ENCODE data around the gene UACA.

DNA sequence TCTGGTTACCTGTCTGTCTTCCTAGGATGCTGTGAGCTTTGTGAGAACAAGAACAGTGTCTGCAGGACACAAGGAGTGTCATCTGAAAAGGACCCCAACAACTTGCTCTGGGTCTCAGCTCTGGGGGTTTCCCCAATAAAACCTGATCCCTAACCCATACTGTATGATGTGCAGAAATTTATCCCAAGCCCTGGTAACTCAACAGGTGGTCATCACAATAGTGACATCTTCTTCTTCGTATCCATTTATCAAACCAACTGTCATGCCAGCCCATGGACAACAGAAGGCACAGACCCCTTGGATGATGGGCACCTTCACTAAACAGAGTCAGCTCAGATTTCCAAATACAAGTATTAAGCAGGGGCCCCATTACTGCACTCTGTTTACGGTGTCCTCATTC is 127.5 kb downstream of the UACA start:
- TF ChIP-seq, protein P1, sequence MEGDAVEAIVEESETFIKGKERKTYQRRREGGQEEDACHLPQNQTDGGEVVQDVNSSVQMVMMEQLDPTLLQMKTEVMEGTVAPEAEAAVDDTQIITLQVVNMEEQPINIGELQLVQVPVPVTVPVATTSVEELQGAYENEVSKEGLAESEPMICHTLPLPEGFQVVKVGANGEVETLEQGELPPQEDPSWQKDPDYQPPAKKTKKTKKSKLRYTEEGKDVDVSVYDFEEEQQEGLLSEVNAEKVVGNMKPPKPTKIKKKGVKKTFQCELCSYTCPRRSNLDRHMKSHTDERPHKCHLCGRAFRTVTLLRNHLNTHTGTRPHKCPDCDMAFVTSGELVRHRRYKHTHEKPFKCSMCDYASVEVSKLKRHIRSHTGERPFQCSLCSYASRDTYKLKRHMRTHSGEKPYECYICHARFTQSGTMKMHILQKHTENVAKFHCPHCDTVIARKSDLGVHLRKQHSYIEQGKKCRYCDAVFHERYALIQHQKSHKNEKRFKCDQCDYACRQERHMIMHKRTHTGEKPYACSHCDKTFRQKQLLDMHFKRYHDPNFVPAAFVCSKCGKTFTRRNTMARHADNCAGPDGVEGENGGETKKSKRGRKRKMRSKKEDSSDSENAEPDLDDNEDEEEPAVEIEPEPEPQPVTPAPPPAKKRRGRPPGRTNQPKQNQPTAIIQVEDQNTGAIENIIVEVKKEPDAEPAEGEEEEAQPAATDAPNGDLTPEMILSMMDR (conservative IDR thresholded peaks at IDR 0.05; ENCODE audit: low read length) = no peak
- TF ChIP-seq EZH2phosphoT487 (IDR thresholded peaks at IDR 0.05; ENCODE audit: borderline replicate concordance) = no peak
